H1 (cell line): ENCODE results near the gene MACROD2. TPM values are rescaled to one million over a fixed set of nuclear protein-coding genes. Genes with fewer than 3 reads are reported as not detected.

Experiments used
- CTCF ChIA-PET: fragments of 300-600 bp; sonication (Branson Sonifier 250); formaldehyde crosslinking; loops from one replicate; lab custom pipeline; 2021; ENCODE audit not compliant: partially characterized antibody; lab: Charles Lee
- POLR2A ChIA-PET: fragments of 300-600 bp; sonication (Branson Sonifier 250); formaldehyde crosslinking; loops from one replicate; lab custom pipeline; 2021; ENCODE audit warnings: inconsistent platforms; ENCODE audit not compliant: partially characterized antibody; lab: Charles Lee
- DNase-seq, 2 experiments: peaks; one replicate each; pipeline versions ENCODE4 v3.0.0 to v3.0.0-alpha.2; 2010 to 2022; ENCODE audit warnings: low spot score in 2 of 2, low read depth in 1 of 2, mixed read lengths in 1 of 2
- FAIRE-seq: peaks from 2 replicates; lab custom pipeline; 2011; peaks lifted over from hg19 to GRCh38; lab: Jason Lieb, UNC
- H2AFZ ChIP-seq: 2 replicates; pipeline ENCODE4 v1.8.1; 2012; ENCODE audit warnings: low read length, inconsistent platforms
- H2AK5ac ChIP-seq: 2 replicates; pipeline ENCODE4 v1.6.1; 2013; ENCODE audit warnings: low read depth, low read length
- H2BK120ac ChIP-seq: replicated peaks from 2 replicates; pipeline ENCODE3; 2013; ENCODE audit warnings: low read depth, low read length, inconsistent platforms
- H2BK12ac ChIP-seq: 2 replicates; pipeline ENCODE4 v1.6.1; 2013; ENCODE audit warnings: low read depth, low read length
- H2BK15ac ChIP-seq: 2 replicates; pipeline ENCODE4 v1.6.1; 2013; ENCODE audit warnings: low read length
- H2BK20ac ChIP-seq: 2 replicates; pipeline ENCODE4 v1.6.1; 2013; ENCODE audit warnings: low read length
- H2BK5ac ChIP-seq: 2 replicates; pipeline ENCODE4 v1.6.1; 2013; ENCODE audit warnings: low read depth, low read length
- H3K14ac ChIP-seq: 2 replicates; pipeline ENCODE4 v1.6.1; 2013; ENCODE audit warnings: inconsistent platforms; ENCODE audit not compliant: insufficient read length
- H3K18ac ChIP-seq: 2 replicates; pipeline ENCODE4 v1.6.1; 2013; ENCODE audit warnings: low read length; ENCODE audit errors: extremely low read depth
- H3K23ac ChIP-seq: 2 replicates; pipeline ENCODE4 v1.6.1; 2013; ENCODE audit warnings: inconsistent platforms; ENCODE audit not compliant: insufficient read length
- H3K23me2 ChIP-seq: 2 replicates; pipeline ENCODE4 v1.6.1; 2013; ENCODE audit warnings: low read depth, low read length
- H3K27ac ChIP-seq: 2 replicates; pipeline ENCODE4 v1.6.1; 2011; ENCODE audit warnings: low read depth, low read length, inconsistent platforms
- H3K27me3 ChIP-seq, 4 experiments: replicated peaks in 1 of 4; 1 replicate in 1 of 4; 2 replicates in 3 of 4; pipeline versions ENCODE4 v1.6.1 to v1.8.1; 2011 to 2013; ENCODE audit warnings: low read length in 3 of 4, mild to moderate bottlenecking in 3 of 4, inconsistent platforms in 2 of 4, mixed read lengths in 2 of 4, moderate library complexity in 1 of 4; ENCODE audit not compliant: control insufficient read depth in 3 of 4, insufficient read depth in 3 of 4; ENCODE audit errors: extremely low read depth in 1 of 4
- H3K36me3 ChIP-seq, 4 experiments: 2 replicates each; pipeline versions ENCODE4 v1.6.1 to v1.8.1; 2011 to 2013; ENCODE audit warnings: mild to moderate bottlenecking in 4 of 4, low read length in 3 of 4, moderate library complexity in 2 of 4, control low read depth in 1 of 4, inconsistent platforms in 1 of 4; ENCODE audit not compliant: insufficient read depth in 4 of 4, control insufficient read depth in 2 of 4
- H3K4ac ChIP-seq: replicated peaks from 2 replicates; pipeline ENCODE3; 2013; ENCODE audit warnings: low read length, low read depth, mixed read lengths, inconsistent platforms; ENCODE audit not compliant: insufficient read length
- H3K4me1 ChIP-seq, 4 experiments: replicated peaks in 1 of 4; 1 replicate in 1 of 4; 2 replicates in 3 of 4; pipeline versions ENCODE4 v1.6.1 to v1.8.1; 2011 to 2013; ENCODE audit warnings: low read length in 3 of 4, inconsistent platforms in 2 of 4, mixed read lengths in 1 of 4; ENCODE audit not compliant: insufficient read depth in 4 of 4, control insufficient read depth in 3 of 4
- H3K4me2 ChIP-seq, 2 experiments: 2 replicates each; pipeline versions ENCODE4 v1.6.1 to v1.8.1; 2011 to 2013; ENCODE audit warnings: low read depth in 2 of 2, low read length in 2 of 2, control low read depth in 1 of 2, inconsistent platforms in 1 of 2, mild to moderate bottlenecking in 1 of 2; ENCODE audit not compliant: insufficient read depth in 1 of 2
- H3K4me3 ChIP-seq, 4 experiments: fragments of 200-600, 300-600 bp in 1 of 4; sonication (generic), shearing (Covaris generic), sonication (Bioruptor Twin) in 1 of 4; 2 replicates each; pipeline versions ENCODE4 v1.5.1 to v1.8.1; 2011 to 2016; ENCODE audit warnings: low read length in 4 of 4, low read depth in 3 of 4, control low read depth in 2 of 4, inconsistent platforms in 2 of 4, mild to moderate bottlenecking in 2 of 4, mixed read lengths in 1 of 4, moderate library complexity in 1 of 4; ENCODE audit not compliant: insufficient read depth in 2 of 4; ENCODE audit errors: extremely low read depth in 1 of 4
- H3K56ac ChIP-seq: replicated peaks from 2 replicates; pipeline ENCODE3; 2013; ENCODE audit warnings: low read depth, mild to moderate bottlenecking, mixed read lengths, low read length, inconsistent platforms; ENCODE audit not compliant: insufficient read length
- H3K79me1 ChIP-seq: 2 replicates; pipeline ENCODE4 v1.6.1; 2013; ENCODE audit warnings: low read depth, low read length, control low read depth
- H3K79me2 ChIP-seq, 2 experiments: 2 replicates each; pipeline versions ENCODE4 v1.6.1 to v1.8.1; 2012 to 2013; ENCODE audit warnings: low read length in 2 of 2, mild to moderate bottlenecking in 2 of 2, inconsistent platforms in 1 of 2; ENCODE audit not compliant: insufficient read depth in 2 of 2, control insufficient read depth in 1 of 2
- H3K9ac ChIP-seq, 4 experiments: replicated peaks in 1 of 4; 1 replicate in 1 of 4; 2 replicates in 3 of 4; pipeline versions ENCODE4 v1.6.1 to v1.8.1; 2011 to 2013; ENCODE audit warnings: low read depth in 3 of 4, low read length in 3 of 4, control low read depth in 2 of 4, mild to moderate bottlenecking in 2 of 4, moderate library complexity in 2 of 4, inconsistent platforms in 1 of 4; ENCODE audit errors: extremely low read depth in 1 of 4
- H3K9me3 ChIP-seq, 2 experiments: 2 replicates each; pipeline versions ENCODE4 v1.6.1 to v1.8.1; 2012 to 2013; ENCODE audit warnings: mild to moderate bottlenecking in 2 of 2, moderate library complexity in 2 of 2, control low read depth in 1 of 2, inconsistent platforms in 1 of 2, low read depth in 1 of 2, low read length in 1 of 2, mixed read lengths in 1 of 2; ENCODE audit not compliant: insufficient read depth in 2 of 2
- H4K20me1 ChIP-seq, 2 experiments: replicated peaks in 1 of 2; 2 replicates each; pipeline versions ENCODE3 to v1.8.1; 2011 to 2013; ENCODE audit warnings: inconsistent platforms in 2 of 2, low read length in 2 of 2, mild to moderate bottlenecking in 1 of 2; ENCODE audit not compliant: insufficient read depth in 2 of 2, control insufficient read depth in 1 of 2
- H4K5ac ChIP-seq: 2 replicates; pipeline ENCODE4 v1.6.1; 2013; ENCODE audit warnings: low read length, low read depth, mixed read lengths, inconsistent platforms; ENCODE audit not compliant: insufficient read length
- H4K8ac ChIP-seq: 2 replicates; pipeline ENCODE4 v1.8.0; 2013; ENCODE audit warnings: mild to moderate bottlenecking, moderate library complexity, low read length, inconsistent platforms; ENCODE audit not compliant: insufficient read depth; ENCODE audit errors: extremely low read depth
- H4K91ac ChIP-seq: replicated peaks from 2 replicates; pipeline ENCODE3; 2013; ENCODE audit warnings: low read length, mixed read lengths, inconsistent platforms; ENCODE audit not compliant: insufficient read length
- HDAC6 ChIP-seq: IDR thresholded peaks from one replicate; pipeline ENCODE4 v1.7.1; 2012; ENCODE audit warnings: low read depth, mild to moderate bottlenecking, inconsistent platforms, low read length, moderate library complexity
- JUND ChIP-seq: IDR thresholded peaks from 2 replicates; pipeline ENCODE4 v1.6.1; 2011; ENCODE audit warnings: mild to moderate bottlenecking, improper control_type of control experiment, low read length
- PHF8 ChIP-seq: fragments of 200-600 bp; sonication (generic); conservative IDR thresholded peaks from 2 replicates; pipeline ENCODE4 v1.7.1; 2012; ENCODE audit warnings: low read depth, mild to moderate bottlenecking, inconsistent platforms, low read length, moderate library complexity
- SUZ12 ChIP-seq: fragments of 200-600 bp; sonication (generic); IDR thresholded peaks from 2 replicates; pipeline ENCODE4 v1.6.1; 2012; ENCODE audit warnings: mild to moderate bottlenecking, inconsistent platforms, low read length, moderate library complexity, mixed read lengths
- WGBS, 2 experiments: shearing (Covaris generic) in 1 of 2; methylation state at CpG; one replicate each; pipeline versions ENCODE4 v1.1.6 to v1.1.7; 2013 to 2015; ENCODE audit warnings: low lambda C conversion rate in 2 of 2, mixed read lengths in 2 of 2, inconsistent platforms in 1 of 2, low coverage in 1 of 2, missing lambda C conversion rate in 1 of 2; ENCODE audit not compliant: insufficient replicate concordance in 2 of 2, insufficient coverage in 1 of 2, insufficient read length in 1 of 2; ENCODE audit errors: extremely low coverage in 1 of 2, missing lambda C conversion rate in 1 of 2; 5-methylcytosine and 5-hydroxymethylcytosine counted together
- polyA plus RNA-seq, 7 experiments: library from polyadenylated mRNA; depleted of rRNA in 3 of 7; stranded (reverse) in 5 of 7; unstranded in 2 of 7; fragments of >200 nt in 5 of 7; fragments of 200-250 nt in 2 of 7; gene quantifications; 1 replicate in 5 of 7; 2 replicates in 1 of 7; 4 replicates in 1 of 7; pipeline versions ENCODE4 v1.2.1 to v1.2.3, GENCODE V29; 2011 to 2013; ENCODE audit warnings: missing spikeins in 2 of 7, mixed read lengths in 2 of 7
- total RNA-seq: library from RNA; stranded (reverse); fragmentation: NEBNext Ultra II Directional; extraction: Animal tissue kit (Norgen Biotek cat#: 25700); gene quantifications from 2 replicates; pipeline ENCODE4 v1.2.1, GENCODE V29; 2021
- TF ChIP-seq, protein P1 (sequence below): IDR thresholded peaks from 2 replicates; pipeline ENCODE4 v1.6.1; 2011; ENCODE audit warnings: low read length, improper control_type of control experiment

The MACROD2 gene
- total and polyA plus RNA-seq, 2 of the 8 experiments (the other 6 are each of a cell fraction or from before 2014, with no cell fraction given), result 0.70 to 3.9 TPM

DNA sequence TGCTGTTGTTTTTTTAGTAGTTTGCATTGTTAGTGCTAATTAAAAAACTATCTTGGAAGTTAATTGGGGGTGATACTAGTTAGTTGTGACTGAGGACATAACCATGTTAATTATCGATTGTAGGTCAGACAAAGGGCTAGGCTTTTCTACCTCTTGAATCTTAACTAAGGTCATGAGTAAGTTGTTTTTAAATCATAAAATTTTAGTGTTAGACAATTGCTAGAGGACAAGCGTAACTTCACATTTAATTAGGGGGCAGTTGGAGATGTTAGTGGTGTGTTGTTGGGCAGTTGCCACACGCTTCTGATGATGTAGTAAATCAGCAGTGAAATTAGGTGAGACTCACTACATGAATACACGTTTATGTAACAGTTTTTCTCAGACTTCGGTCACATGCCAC, 961.2 kb downstream of the MACROD2 start:
- no peak for FAIRE-seq
- Histone ChIP-seq H4K5ac (no peak overlapping the region), H4K8ac (no peak overlapping the region), H3K79me1 (no peaks in the 10 kb centered on the region), H2AK5ac (no peak overlapping the region), H3K9me3 (no peaks in the 10 kb centered on the region), H3K79me2 (no peaks in the 10 kb centered on the region), H3K56ac (no peak overlapping the region), H3K9ac (no peak overlapping the region), H2BK5ac (no peak overlapping the region), H2BK12ac (no peak overlapping the region), H3K14ac (no peak overlapping the region), H2BK20ac (no peak overlapping the region), H3K18ac (no peak overlapping the region), H3K4me3 (no peak overlapping the region), H3K23me2 (peaks cover 2% of the 10 kb centered on the region; the same call in 1 of the 2 replicates), H3K36me3 (no peaks in the 10 kb centered on the region), H2AFZ (no peak overlapping the region), H3K27ac (no peak overlapping the region), H3K4me2 (no peak overlapping the region), H2BK120ac (no peak overlapping the region), H3K23ac (no peak overlapping the region), H3K4me1 (peaks cover 0 to 4% (median 1%) of the 10 kb centered on the region in 4 experiments; a peak in 1 of 7 replicates), H3K27me3 (no peaks in the 10 kb centered on the region), H4K91ac (no peak overlapping the region), H4K20me1 (no peaks in the 10 kb centered on the region), H3K4ac (no peak overlapping the region), H2BK15ac (no peak overlapping the region)
- ChIA-PET POLR2A (no interaction called here), CTCF (interaction anchor here (0.7 kb wide), 1 partner anchor 43 kb away, joined by 3 read pairs; no protein-coding TSS in a partner anchor)
- WGBS, 2 experiments, result 88% methylated on average over 5 of the region's 5 CpGs; no CpG with 5 or more reads in 1 of the 2 experiments
- DNase-seq, result no peak
- TF ChIP-seq, protein P1, sequence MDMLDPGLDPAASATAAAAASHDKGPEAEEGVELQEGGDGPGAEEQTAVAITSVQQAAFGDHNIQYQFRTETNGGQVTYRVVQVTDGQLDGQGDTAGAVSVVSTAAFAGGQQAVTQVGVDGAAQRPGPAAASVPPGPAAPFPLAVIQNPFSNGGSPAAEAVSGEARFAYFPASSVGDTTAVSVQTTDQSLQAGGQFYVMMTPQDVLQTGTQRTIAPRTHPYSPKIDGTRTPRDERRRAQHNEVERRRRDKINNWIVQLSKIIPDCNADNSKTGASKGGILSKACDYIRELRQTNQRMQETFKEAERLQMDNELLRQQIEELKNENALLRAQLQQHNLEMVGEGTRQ, result no peak
- TF ChIP-seq HDAC6 (no peak), JUND (no peak), PHF8 (no peak), SUZ12 (no peak)
